HCT116 (cell line): ENCODE data around the gene C6orf132. TPM values are rescaled to one million over a fixed set of nuclear protein-coding genes. Genes with fewer than 3 reads are reported as not detected.

Source experiments
- ATAC-seq: fragments of 200-7000 bp; cut with Tn5 transposase; 2 replicates; pipeline ENCODE4 v1.9.1; 2020; ENCODE audit warnings: mild to moderate bottlenecking, moderate library complexity
- BruUV-seq: library from RNA; stranded (reverse); fragments of 400-500 nt; replicated peaks from 2 replicates; lab custom pipeline; 2021; lab: Mats Ljungman, UMichigan
- CTCF ChIA-PET: fragments of 300-600 bp; sonication (Branson Sonifier 250); formaldehyde crosslinking; loops from one replicate; lab custom pipeline; 2021; ENCODE audit warnings: antibody characterized with exemption; lab: Charles Lee
- POLR2A ChIA-PET: fragments of 300-600, 350-600 bp; sonication (Branson Sonifier 250); formaldehyde crosslinking; loops from one replicate; lab custom pipeline; 2021; ENCODE audit warnings: antibody characterized with exemption; lab: Charles Lee
- RAD21 ChIA-PET, 2 experiments: fragments of 300-600 bp; sonication (Branson Sonifier 250); formaldehyde crosslinking; loops; one replicate each; lab custom pipeline; 2023; ENCODE audit warnings: low total read pairs in 2 of 2; ENCODE audit not compliant: uncharacterized antibody in 2 of 2, unreplicated experiment in 2 of 2, low non-redundant PET in 1 of 2; lab: Charles Lee
- DNase-seq: peaks from one replicate; pipeline ENCODE4 v3.0.0-alpha.2; 2010; ENCODE audit warnings: low read depth, low spot score
- H2AFZ ChIP-seq: fragments of 200-600 bp; shearing (Covaris generic), sonication (generic); 2 replicates; pipeline ENCODE4 v1.6.1; 2017; ENCODE audit warnings: low read depth, mixed run types, mixed read lengths, antibody characterized with exemption, low read length; ENCODE audit not compliant: poor library complexity, severe bottlenecking
- H3K27ac ChIP-seq: 2 replicates; pipeline ENCODE4 v1.5.1; 2012; ENCODE audit warnings: low read depth, low read length
- H3K27me3 ChIP-seq: fragments of 200-600 bp; sonication (generic); 2 replicates; pipeline ENCODE4 v1.6.1; 2016; ENCODE audit warnings: mixed run types, low read length, mixed read lengths; ENCODE audit not compliant: insufficient read depth
- H3K36me3 ChIP-seq, 2 experiments: fragments of 200-500 bp in 1 of 2; fragments of 200-600 bp in 1 of 2; sonication (Bioruptor generic) in 1 of 2; sonication (generic) in 1 of 2; 2 replicates each; pipeline versions ENCODE4 v1.5.1 to v1.6.1; 2014 to 2016; ENCODE audit warnings: low read length in 2 of 2, inconsistent platforms in 1 of 2, mixed read lengths in 1 of 2, mixed run types in 1 of 2; ENCODE audit not compliant: insufficient read depth in 2 of 2, control insufficient read depth in 1 of 2
- H3K4me1 ChIP-seq, 2 experiments: fragments of 200-600 bp in 1 of 2; sonication (generic) in 1 of 2; 2 replicates each; pipeline versions ENCODE4 v1.5.1 to v1.6.1; 2012 to 2017; ENCODE audit warnings: low read length in 2 of 2, inconsistent platforms in 1 of 2, mild to moderate bottlenecking in 1 of 2, mixed read lengths in 1 of 2, mixed run types in 1 of 2, moderate library complexity in 1 of 2; ENCODE audit not compliant: insufficient read depth in 2 of 2, control insufficient read depth in 1 of 2
- H3K4me2 ChIP-seq: fragments of 200-600 bp; sonication (generic); 2 replicates; pipeline ENCODE4 v1.6.1; 2017; ENCODE audit warnings: mixed run types, low read length, mixed read lengths
- H3K4me3 ChIP-seq, 2 experiments: fragments of 200-600 bp in 1 of 2; sonication (generic) in 1 of 2; replicated peaks in 1 of 2; 2 replicates each; pipeline ENCODE4 v1.5.1; 2011 to 2016; ENCODE audit warnings: low read length in 2 of 2, control low read depth in 1 of 2, low read depth in 1 of 2, mild to moderate bottlenecking in 1 of 2, mixed read lengths in 1 of 2, mixed run types in 1 of 2
- H3K79me2 ChIP-seq: fragments of 200-600 bp; sonication (generic); 2 replicates; pipeline ENCODE4 v1.6.1; 2017; ENCODE audit warnings: mild to moderate bottlenecking, mixed run types, low read length, moderate library complexity, mixed read lengths; ENCODE audit not compliant: insufficient read depth
- H3K9ac ChIP-seq: fragments of 200-600 bp; sonication (generic); 2 replicates; pipeline ENCODE4 v1.6.1; 2016; ENCODE audit warnings: low read length, mixed read lengths
- H3K9me2 ChIP-seq: fragments of 200-600 bp; sonication (generic), shearing (Covaris generic); 2 replicates; pipeline ENCODE4 v1.6.1; 2017; ENCODE audit warnings: mixed run types, mild to moderate bottlenecking, moderate library complexity; ENCODE audit not compliant: insufficient read depth
- H3K9me3 ChIP-seq, 2 experiments: fragments of 200-500 bp in 1 of 2; fragments of 200-600 bp in 1 of 2; sonication (Bioruptor generic) in 1 of 2; sonication (generic) in 1 of 2; 2 replicates each; pipeline ENCODE4 v1.6.1; 2014 to 2017; ENCODE audit warnings: low read length in 2 of 2, mixed read lengths in 2 of 2, inconsistent platforms in 1 of 2, low read depth in 1 of 2, mild to moderate bottlenecking in 1 of 2, mixed run types in 1 of 2, moderate library complexity in 1 of 2; ENCODE audit not compliant: control insufficient read depth in 1 of 2, insufficient read depth in 1 of 2
- H4K20me1 ChIP-seq: fragments of 200-600 bp; sonication (generic), shearing (Covaris generic); 2 replicates; pipeline ENCODE4 v1.6.1; 2017; ENCODE audit warnings: mixed run types, mild to moderate bottlenecking, moderate library complexity; ENCODE audit not compliant: insufficient read depth
- CTCF ChIP-seq, 3 experiments: fragments of 200-600 bp in 1 of 3; sonication (generic) in 1 of 3; IDR thresholded peaks in 2 of 3; conservative IDR thresholded peaks in 1 of 3; 2 replicates each; pipeline ENCODE4 v1.5.1; 2012 to 2017; ENCODE audit warnings: low read depth in 2 of 3, low read length in 2 of 3, antibody characterized with exemption in 1 of 3, borderline replicate concordance in 1 of 3, control low read depth in 1 of 3, mild to moderate bottlenecking in 1 of 3, mixed read lengths in 1 of 3, mixed run types in 1 of 3, moderate library complexity in 1 of 3; ENCODE audit not compliant: insufficient read depth in 1 of 3
- EGR1 ChIP-seq: IDR thresholded peaks from 2 replicates; pipeline ENCODE4 v1.6.1; 2012; ENCODE audit warnings: low read depth
- EZH2 ChIP-seq: fragments of 200-600 bp; sonication (generic); IDR thresholded peaks from 2 replicates; pipeline ENCODE4 v1.6.1; 2017; ENCODE audit warnings: antibody characterized with exemption, mixed run types
- FOSL1 ChIP-seq: IDR thresholded peaks from 2 replicates; pipeline ENCODE4 v1.6.1; 2012; ENCODE audit warnings: low read depth
- JUND ChIP-seq: IDR thresholded peaks from 2 replicates; pipeline ENCODE4 v1.6.1; 2012
- MAX ChIP-seq: IDR thresholded peaks from 2 replicates; pipeline ENCODE4 v1.6.1; 2012
- POLR2AphosphoS5 ChIP-seq: IDR thresholded peaks from 2 replicates; pipeline ENCODE4 v1.6.1; 2011; ENCODE audit warnings: mild to moderate bottlenecking, low read depth, low read length, moderate library complexity
- SIN3A ChIP-seq: IDR thresholded peaks from 2 replicates; pipeline ENCODE4 v1.6.1; 2012; ENCODE audit warnings: low read depth
- SP1 ChIP-seq: IDR thresholded peaks from 2 replicates; pipeline ENCODE4 v1.6.1; 2012; ENCODE audit warnings: low read depth
- ZBTB33 ChIP-seq: IDR thresholded peaks from 2 replicates; pipeline ENCODE4 v1.6.1; 2011; ENCODE audit warnings: mild to moderate bottlenecking, low read length, moderate library complexity; ENCODE audit not compliant: insufficient replicate concordance; ENCODE audit errors: extremely low read depth
- ZNF274 ChIP-seq: fragments of 200-500 bp; sonication (Bioruptor generic); IDR thresholded peaks from 2 replicates; pipeline ENCODE4 v1.6.1; 2014; ENCODE audit warnings: mild to moderate bottlenecking, low read depth, low read length, inconsistent platforms
- intact Hi-C: fragments of 100-400 bp; cut with micrococcal nuclease; formaldehyde crosslinking; loops from 2 replicates; pipeline ENCODE4 v1.10.0; 2022
- total RNA-seq: library from RNA; stranded (reverse); gene quantifications from one replicate; pipeline ENCODE4 v1.2.1, GENCODE V29; 2021; ENCODE audit not compliant: unreplicated experiment

The C6orf132 gene
- total RNA-seq, 1 experiment from 2014 or later = 18.9 TPM

- no peaks in the 10 kb centered on the region for H4K20me1 ChIP-seq
- H3K27ac ChIP-seq = no peak overlapping the region
- peaks cover 9 to 20% of the 10 kb centered on the region in 2 experiments for H3K36me3 ChIP-seq
- peaks cover 0 to 8% of the 10 kb centered on the region in 2 experiments; a peak in 2 of 4 replicates for H3K4me1 ChIP-seq
- no peak overlapping the region for H2AFZ ChIP-seq
- no peaks in the 10 kb centered on the region for H3K79me2 ChIP-seq
- RAD21 ChIA-PET = no interaction called here
- H3K27me3 ChIP-seq = no peaks in the 10 kb centered on the region
- H3K4me3 ChIP-seq = no peak overlapping the region
- no peak for TF ChIP-seq EZH2
- no peak for TF ChIP-seq EGR1
- 0 out of 6 replicates have a peak, but pooled peaks of 2 of the 3 experiments have one; percentile 14 to 19 for TF ChIP-seq CTCF (IDR thresholded peaks at IDR 0.05 in 2 of 3, conservative IDR thresholded peaks at IDR 0.05 in 1 of 3; ENCODE audit: borderline replicate concordance in 1 of 3, insufficient read depth in 1 of 3, low read depth in 2 of 3, low read length in 2 of 3)
- intact Hi-C loops = no loop called here
- H3K9me2 ChIP-seq = no peaks in the 10 kb centered on the region
- H3K9ac ChIP-seq = no peak overlapping the region
- H3K4me2 ChIP-seq = no peak overlapping the region
- DNase-seq (no peak), ATAC-seq (peak; percentile 59)
- POLR2A ChIA-PET = no interaction called here
- H3K9me3 ChIP-seq = no peaks in the 10 kb centered on the region
- BruUV-seq = no TSS peak
- CTCF ChIA-PET = no interaction called here
Observed at GRCh38 chr6:42068872-42069522, 73.4 kb downstream of the C6orf132 start.

GRCh38 chr6:42068173-42068572 is 74.2 kb downstream of the C6orf132 start:
- ATAC-seq = no peak
- H3K9me2 ChIP-seq = no peaks in the 10 kb centered on the region
- no peak for DNase-seq
- H3K4me1 ChIP-seq = peaks cover 0 to 12% of the 10 kb centered on the region in 2 experiments; a peak in 2 of 4 replicates
- H3K4me3 ChIP-seq = no peak overlapping the region
- H3K9ac ChIP-seq = no peak overlapping the region
- no peaks in the 10 kb centered on the region for H3K27me3 ChIP-seq
- no peak overlapping the region for H3K27ac ChIP-seq
- H3K4me2 ChIP-seq = no peak overlapping the region
- POLR2A ChIA-PET = no interaction called here
- CTCF ChIA-PET = no interaction called here
- H2AFZ ChIP-seq = no peak overlapping the region
- intact Hi-C loops = no loop called here
- no peaks in the 10 kb centered on the region for H4K20me1 ChIP-seq
- peaks cover 9 to 23% of the 10 kb centered on the region in 2 experiments for H3K36me3 ChIP-seq
- RAD21 ChIA-PET = no interaction called here
- no peaks in the 10 kb centered on the region for H3K79me2 ChIP-seq
- H3K9me3 ChIP-seq = no peaks in the 10 kb centered on the region
- BruUV-seq = no TSS peak
- no peak for TF ChIP-seq ZNF274
- TF ChIP-seq JUND = no peak
- no peak for TF ChIP-seq FOSL1
- no peak for TF ChIP-seq ZBTB33
- TF ChIP-seq SP1 = no peak
- no peak for TF ChIP-seq SIN3A
- no peak for TF ChIP-seq POLR2AphosphoS5
- no peak for TF ChIP-seq MAX
